Left ventricle myocardium superior (tissue), 1 donor: ENCODE data around the gene ZNF76. TPM values are rescaled to one million over a fixed set of nuclear protein-coding genes. Genes with fewer than 3 reads are reported as not detected.

ENCODE experiments used
- ATAC-seq: fragments of 200-7000 bp; cut with Tn5 transposase; one replicate; pipeline ENCODE4 v1.9.1; 2020; ENCODE audit warnings: mild to moderate bottlenecking, moderate library complexity
- DNase-seq: peaks from one replicate; pipeline ENCODE4 v3.0.0-alpha.2; 2020
- intact Hi-C: fragments of 100-400 bp; cut with micrococcal nuclease; formaldehyde crosslinking; loops from one replicate; pipeline ENCODE4 v1.11.0; 2022
- total RNA-seq: library from RNA; stranded (reverse); fragmentation: NEBNext Ultra II Directional; extraction: Animal tissue kit (Norgen Biotek cat#: 25700); gene quantifications from one replicate; pipeline ENCODE4 v1.2.1, GENCODE V29; 2021
- donor health status: DM: no; HTN: yes; CAD: no; lungs with severe emphysema.

The ZNF76 gene
- total RNA-seq, 1 donor from 2014 or later: 44.1 TPM

GRCh38 chr6:35343835-35344550, 84.5 kb downstream of the ZNF76 start:
- no peak for ATAC-seq
- intact Hi-C loops: loop anchor here (5.0 kb wide), 1 partner anchor 103 kb away; no protein-coding TSS in a partner anchor
- DNase-seq: no peak

Other genes starting within 250 kb of the ZNF76 start
- gene TCP11, start 118.4 kb upstream of the ZNF76 start, total RNA-seq: not detected
- gene SCUBE3, start 45.8 kb upstream of the ZNF76 start, total RNA-seq: 3.5 TPM
- 1.8 TPM for gene DEF6, start 38.1 kb downstream of the ZNF76 start, total RNA-seq
- gene PPARD, start 82.8 kb downstream of the ZNF76 start, total RNA-seq: 15.1 TPM
- gene FANCE, start 192.6 kb downstream of the ZNF76 start, total RNA-seq: 3.8 TPM
- 560 TPM for gene RPL10A, start 208.7 kb downstream of the ZNF76 start, total RNA-seq
- gene TEAD3, start 237.3 kb downstream of the ZNF76 start, total RNA-seq: 30.4 TPM